SK-N-SH treated with all-trans-retinoic acid at 6 μM for 48 hours (cell line): ENCODE measurements around the gene MOCS3.

Experiments
- ATAC-seq: fragments of 200-7000 bp; cut with Tn5 transposase; 3 replicates; pipeline ENCODE4 v1.9.1; 2020; ENCODE audit warnings: mild to moderate bottlenecking, moderate library complexity
- BACH2 ChIP-seq: fragments of 250-450 bp; sonication (Bioruptor Pico); IDR thresholded peaks from 2 replicates; pipeline ENCODE4 v1.9.0; 2021; ENCODE audit warnings: mild to moderate bottlenecking, borderline replicate concordance
- CREB5 ChIP-seq: fragments of 250-450 bp; sonication (Bioruptor Pico); IDR thresholded peaks from 2 replicates; pipeline ENCODE4 v1.5.1; 2020; ENCODE audit warnings: low read depth, mild to moderate bottlenecking, moderate library complexity
- CSDC2 ChIP-seq: fragments of 250-450 bp; sonication (Bioruptor Pico); IDR thresholded peaks from 2 replicates; pipeline ENCODE4 v1.5.0; 2020; ENCODE audit warnings: mild to moderate bottlenecking, moderate library complexity
- ESRRG ChIP-seq: fragments of 250-450 bp; sonication (Bioruptor Pico); IDR thresholded peaks from 2 replicates; pipeline ENCODE4 v1.6.1; 2021; ENCODE audit warnings: mild to moderate bottlenecking
- GLIS3 ChIP-seq: fragments of 250-450 bp; sonication (Bioruptor Pico); IDR thresholded peaks from 2 replicates; pipeline ENCODE4 v1.5.0; 2020; ENCODE audit warnings: mild to moderate bottlenecking, moderate library complexity
- ISL1 ChIP-seq: fragments of 250-450 bp; sonication (Bioruptor Pico); IDR thresholded peaks from 2 replicates; pipeline ENCODE4 v2.1.2; 2022; ENCODE audit warnings: mild to moderate bottlenecking, moderate library complexity
- OSR1 ChIP-seq: fragments of 250-450 bp; sonication (Bioruptor Pico); IDR thresholded peaks from 2 replicates; pipeline ENCODE4 v1.8.0; 2022; ENCODE audit warnings: moderate library complexity, mild to moderate bottlenecking, inconsistent platforms
- PATZ1 ChIP-seq: fragments of 250-450 bp; sonication (Bioruptor Pico); IDR thresholded peaks from 2 replicates; pipeline ENCODE4 v1.8.0; 2020; ENCODE audit warnings: mild to moderate bottlenecking, moderate library complexity, borderline replicate concordance
- POU6F1 ChIP-seq: fragments of 250-450 bp; sonication (Bioruptor Pico); IDR thresholded peaks from 2 replicates; pipeline ENCODE4 v1.8.0; 2021; ENCODE audit warnings: low read depth, mild to moderate bottlenecking, moderate library complexity, borderline replicate concordance
- PPARA ChIP-seq: fragments of 250-450 bp; sonication (Bioruptor Pico); IDR thresholded peaks from 2 replicates; pipeline ENCODE4 v1.5.0; 2020; ENCODE audit warnings: mild to moderate bottlenecking, borderline replicate concordance
- RARB ChIP-seq: fragments of 250-450 bp; sonication (Bioruptor Pico); IDR thresholded peaks from 2 replicates; pipeline ENCODE4 v1.8.0; 2021; ENCODE audit warnings: mild to moderate bottlenecking, moderate library complexity
- SNAI2 ChIP-seq: fragments of 250-450 bp; sonication (Bioruptor Pico); IDR thresholded peaks from 2 replicates; pipeline ENCODE4 v1.5.0; 2020; ENCODE audit warnings: mild to moderate bottlenecking, moderate library complexity
- TCF4 ChIP-seq: fragments of 250-450 bp; sonication (Bioruptor Pico); IDR thresholded peaks from 2 replicates; pipeline ENCODE4 v1.8.0; 2021; ENCODE audit warnings: mild to moderate bottlenecking, moderate library complexity, borderline replicate concordance
- TOX ChIP-seq: fragments of 250-450 bp; sonication (Bioruptor Pico); IDR thresholded peaks from 2 replicates; pipeline ENCODE4 v1.8.0; 2021; ENCODE audit warnings: mild to moderate bottlenecking, moderate library complexity, borderline replicate concordance
- TSHZ2 ChIP-seq: fragments of 250-450 bp; sonication (Bioruptor Pico); IDR thresholded peaks from 2 replicates; pipeline ENCODE4 v1.5.0; 2020; ENCODE audit warnings: mild to moderate bottlenecking, moderate library complexity
- ZC3H10 ChIP-seq: fragments of 250-450 bp; sonication (Bioruptor Pico); IDR thresholded peaks from 2 replicates; pipeline ENCODE4 v1.5.1; 2021; ENCODE audit warnings: mild to moderate bottlenecking, moderate library complexity
- ZFP3 ChIP-seq: fragments of 250-450 bp; sonication (Bioruptor Pico); IDR thresholded peaks from 2 replicates; pipeline ENCODE4 v1.5.0; 2020; ENCODE audit warnings: mild to moderate bottlenecking, moderate library complexity
- ZFP30 ChIP-seq: fragments of 450-650 bp; formaldehyde crosslinking; IDR thresholded peaks from 2 replicates; pipeline ENCODE4 v1.5.0; 2022; ENCODE audit warnings: mild to moderate bottlenecking, moderate library complexity
- ZNF565 ChIP-seq: fragments of 450-650 bp; formaldehyde crosslinking; conservative IDR thresholded peaks from 2 replicates; pipeline ENCODE4 v1.5.0; 2020; ENCODE audit warnings: low read depth, mild to moderate bottlenecking, moderate library complexity
- ZNF70 ChIP-seq: fragments of 450-650 bp; formaldehyde crosslinking; IDR thresholded peaks from 2 replicates; pipeline ENCODE4 v1.5.0; 2020; ENCODE audit warnings: mild to moderate bottlenecking, moderate library complexity
- ZNF8 ChIP-seq: fragments of 450-650 bp; formaldehyde crosslinking; IDR thresholded peaks from 2 replicates; pipeline ENCODE4 v1.5.0; 2020; ENCODE audit warnings: mild to moderate bottlenecking, moderate library complexity

Gene MOCS3

GRCh38 chr20:50969912-50970311, 11.3 kb downstream of the MOCS3 start:
- no peak for TF ChIP-seq GLIS3 (CRISPR knock-in tag)
- no peak for TF ChIP-seq POU6F1 (CRISPR knock-in tag)
- no peak for TF ChIP-seq SNAI2
- TF ChIP-seq ZNF70 (CRISPR knock-in tag), result no peak
- TF ChIP-seq ESRRG (CRISPR knock-in tag), result no peak
- TF ChIP-seq BACH2 (CRISPR knock-in tag), result no peak
- no peak for TF ChIP-seq ZNF565 (CRISPR knock-in tag)
- no peak for TF ChIP-seq ZFP3 (CRISPR knock-in tag)
- no peak for TF ChIP-seq ZNF8 (CRISPR knock-in tag)
- TF ChIP-seq ZFP30 (CRISPR knock-in tag), result no peak
- no peak for TF ChIP-seq CSDC2 (CRISPR knock-in tag)
- TF ChIP-seq RARB, result no peak
- TF ChIP-seq TCF4 (CRISPR knock-in tag), result no peak
- no peak for TF ChIP-seq OSR1 (CRISPR knock-in tag)
- TF ChIP-seq TOX (CRISPR knock-in tag), result no peak
- TF ChIP-seq ISL1 (CRISPR knock-in tag), result no peak
- TF ChIP-seq CREB5, result no peak
- TF ChIP-seq PPARA (CRISPR knock-in tag), result no peak
- no peak for ATAC-seq

- TF ChIP-seq TOX (CRISPR knock-in tag), result no peak
- TF ChIP-seq CREB5, result no peak
- no peak for TF ChIP-seq TCF4 (CRISPR knock-in tag)
- TF ChIP-seq PATZ1 (CRISPR knock-in tag), result no peak
- TF ChIP-seq RARB, result no peak
- no peak for TF ChIP-seq ESRRG (CRISPR knock-in tag)
- no peak for TF ChIP-seq ZFP30 (CRISPR knock-in tag)
- no peak for TF ChIP-seq SNAI2
- no peak for TF ChIP-seq TSHZ2 (CRISPR knock-in tag)
- no peak for TF ChIP-seq OSR1 (CRISPR knock-in tag)
- TF ChIP-seq GLIS3 (CRISPR knock-in tag), result no peak
- TF ChIP-seq ISL1 (CRISPR knock-in tag), result no peak
- no peak for TF ChIP-seq ZNF8 (CRISPR knock-in tag)
- no peak for TF ChIP-seq ZNF70 (CRISPR knock-in tag)
- TF ChIP-seq ZC3H10, result no peak
- ATAC-seq, result no peak
Measured at GRCh38 chr20:50975701-50976330, 17.2 kb downstream of the MOCS3 start.
